Natural killer cell (primary cell): Measurements from ENCODE around the gene ZNF502. TPM values are rescaled to one million over a fixed set of nuclear protein-coding genes. Genes with fewer than 3 reads are reported as not detected.

ENCODE experiments used
- ATAC-seq, 3 donors: fragments of 150-1000 bp in 2 of 3; fragments of 200-7000 bp in 1 of 3; cut with Tn5 transposase; 1 replicate in 1 of 3; 2 replicates in 2 of 3; pipeline ENCODE4 v1.10.0; 2021; ENCODE audit warnings: mild to moderate bottlenecking in 2 of 3, moderate library complexity in 2 of 3
- DNase-seq, 2 donors: peaks; one replicate each; pipeline versions ENCODE4 v3.0.0 to v3.0.0-alpha.2; 2013 to 2021; ENCODE audit warnings: mixed read lengths in 1 of 2
- H3K27ac ChIP-seq: one replicate; pipeline ENCODE4 v1.5.1; 2013; ENCODE audit warnings: mild to moderate bottlenecking, low read length
- H3K27me3 ChIP-seq: one replicate; pipeline ENCODE4 v1.6.1; 2013; ENCODE audit warnings: low read length; ENCODE audit not compliant: control insufficient read depth, insufficient read depth
- H3K36me3 ChIP-seq: one replicate; pipeline ENCODE4 v1.6.1; 2013; ENCODE audit warnings: low read length; ENCODE audit not compliant: control insufficient read depth, insufficient read depth
- H3K4me1 ChIP-seq: one replicate; pipeline ENCODE4 v1.6.1; 2013; ENCODE audit warnings: low read length; ENCODE audit not compliant: control insufficient read depth, insufficient read depth
- H3K4me3 ChIP-seq: one replicate; pipeline ENCODE4 v1.5.1; 2013; ENCODE audit warnings: low read length
- H3K9me3 ChIP-seq: one replicate; pipeline ENCODE4 v1.6.1; 2013; ENCODE audit warnings: low read length; ENCODE audit not compliant: control insufficient read depth, insufficient read depth
- H3K27ac Mint-ChIP-seq, 2 donors: one replicate each; pipeline ENCODE4 v1.8.0; 2022; ENCODE audit warnings: mild to moderate bottlenecking in 2 of 2, mixed read lengths in 2 of 2, moderate library complexity in 1 of 2
- H3K27me3 Mint-ChIP-seq, 2 donors: one replicate each; pipeline ENCODE4 v1.8.0; 2022; ENCODE audit warnings: low read depth in 2 of 2, mixed read lengths in 2 of 2
- H3K36me3 Mint-ChIP-seq: one replicate; pipeline ENCODE4 v1.8.0; 2022; ENCODE audit warnings: mixed read lengths
- H3K4me1 Mint-ChIP-seq, 2 donors: one replicate each; pipeline ENCODE4 v1.8.0; 2022; ENCODE audit warnings: mixed read lengths in 2 of 2
- H3K4me3 Mint-ChIP-seq: one replicate; pipeline ENCODE4 v1.8.0; 2022; ENCODE audit warnings: mild to moderate bottlenecking, moderate library complexity, mixed read lengths
- H3K9me3 Mint-ChIP-seq, 2 donors: one replicate each; pipeline ENCODE4 v1.8.0; 2022; ENCODE audit warnings: mixed read lengths in 2 of 2
- WGBS: methylation state at CpG from one replicate; pipeline ENCODE4 v1.1.7; 2013; ENCODE audit warnings: missing lambda C conversion rate; ENCODE audit not compliant: insufficient coverage; 5-methylcytosine and 5-hydroxymethylcytosine counted together
- intact Hi-C: fragments of 100-400 bp; cut with micrococcal nuclease; formaldehyde crosslinking; loops from one replicate; pipeline ENCODE4 v1.14.2; 2022
- total RNA-seq, 4 donors: library from RNA; stranded (reverse); fragments of 120-200 nt in 1 of 4; gene quantifications; one replicate each; pipeline versions ENCODE4 v1.2.3 to v1.2.4, GENCODE V29; 2013 to 2022
- TF ChIP-seq, protein P1 (sequence below): fragments of 200-600 bp; IDR thresholded peaks from one replicate; pipeline ENCODE4 v1.8.0; 2022; ENCODE audit warnings: antibody characterized with exemption

The ZNF502 gene
- total RNA-seq, 3 donors from 2014 or later (not counting 1 experiment from before 2014, with no cell fraction given): 2.8 to 7.0 (median 4.4) TPM

DNA sequence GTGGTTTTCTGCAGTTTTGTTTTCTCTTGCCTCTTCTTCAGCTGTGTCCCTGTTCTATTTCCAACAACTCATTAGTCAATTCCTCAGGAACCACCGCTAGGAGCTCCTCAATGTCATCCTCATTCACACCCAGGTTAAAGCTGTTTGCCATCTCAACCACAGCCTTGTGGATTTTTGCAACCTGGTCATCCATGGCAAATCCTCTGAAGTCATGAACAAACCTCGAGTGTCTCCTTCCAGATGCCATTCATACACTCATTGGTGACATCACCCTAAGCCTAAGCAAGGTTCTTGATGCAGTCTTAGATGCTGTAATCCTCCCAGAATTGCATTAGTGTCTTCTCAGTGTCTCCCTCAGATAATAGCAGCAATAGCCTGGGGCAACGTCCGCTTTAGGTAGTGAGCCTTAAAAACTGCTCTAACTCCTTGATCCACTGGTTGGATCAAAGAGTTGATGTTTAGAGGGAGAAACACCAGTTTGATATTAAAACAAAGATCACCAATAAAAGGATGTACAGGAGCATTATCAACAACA, 31.5 kb upstream of the ZNF502 start:
- H3K4me3 ChIP-seq: no peak overlapping the region
- no peaks in the 10 kb centered on the region for H3K27me3 ChIP-seq
- H3K27me3 Mint-ChIP-seq: no peaks in the 10 kb centered on the region
- peaks cover 3 to 4% of the 10 kb centered on the region in 2 donors for H3K9me3 Mint-ChIP-seq
- no peak overlapping the region for H3K4me3 Mint-ChIP-seq
- TF ChIP-seq, protein P1, sequence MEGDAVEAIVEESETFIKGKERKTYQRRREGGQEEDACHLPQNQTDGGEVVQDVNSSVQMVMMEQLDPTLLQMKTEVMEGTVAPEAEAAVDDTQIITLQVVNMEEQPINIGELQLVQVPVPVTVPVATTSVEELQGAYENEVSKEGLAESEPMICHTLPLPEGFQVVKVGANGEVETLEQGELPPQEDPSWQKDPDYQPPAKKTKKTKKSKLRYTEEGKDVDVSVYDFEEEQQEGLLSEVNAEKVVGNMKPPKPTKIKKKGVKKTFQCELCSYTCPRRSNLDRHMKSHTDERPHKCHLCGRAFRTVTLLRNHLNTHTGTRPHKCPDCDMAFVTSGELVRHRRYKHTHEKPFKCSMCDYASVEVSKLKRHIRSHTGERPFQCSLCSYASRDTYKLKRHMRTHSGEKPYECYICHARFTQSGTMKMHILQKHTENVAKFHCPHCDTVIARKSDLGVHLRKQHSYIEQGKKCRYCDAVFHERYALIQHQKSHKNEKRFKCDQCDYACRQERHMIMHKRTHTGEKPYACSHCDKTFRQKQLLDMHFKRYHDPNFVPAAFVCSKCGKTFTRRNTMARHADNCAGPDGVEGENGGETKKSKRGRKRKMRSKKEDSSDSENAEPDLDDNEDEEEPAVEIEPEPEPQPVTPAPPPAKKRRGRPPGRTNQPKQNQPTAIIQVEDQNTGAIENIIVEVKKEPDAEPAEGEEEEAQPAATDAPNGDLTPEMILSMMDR: no peak
- no peak overlapping the region for H3K27ac ChIP-seq
- no peak overlapping the region for H3K27ac Mint-ChIP-seq
- 100% methylated on average over 2 of the region's 4 CpGs for WGBS
- H3K4me1 Mint-ChIP-seq: peaks cover 18 to 21% of the 10 kb centered on the region in 2 donors
- H3K4me1 ChIP-seq: peaks cover 9% of the 10 kb centered on the region
- DNase-seq (no peak), ATAC-seq (no peak)
- H3K36me3 Mint-ChIP-seq: peaks cover 16% of the 10 kb centered on the region
- intact Hi-C loops: no loop called here
- peaks cover 11% of the 10 kb centered on the region for H3K9me3 ChIP-seq
- H3K36me3 ChIP-seq: no peaks in the 10 kb centered on the region

DNA sequence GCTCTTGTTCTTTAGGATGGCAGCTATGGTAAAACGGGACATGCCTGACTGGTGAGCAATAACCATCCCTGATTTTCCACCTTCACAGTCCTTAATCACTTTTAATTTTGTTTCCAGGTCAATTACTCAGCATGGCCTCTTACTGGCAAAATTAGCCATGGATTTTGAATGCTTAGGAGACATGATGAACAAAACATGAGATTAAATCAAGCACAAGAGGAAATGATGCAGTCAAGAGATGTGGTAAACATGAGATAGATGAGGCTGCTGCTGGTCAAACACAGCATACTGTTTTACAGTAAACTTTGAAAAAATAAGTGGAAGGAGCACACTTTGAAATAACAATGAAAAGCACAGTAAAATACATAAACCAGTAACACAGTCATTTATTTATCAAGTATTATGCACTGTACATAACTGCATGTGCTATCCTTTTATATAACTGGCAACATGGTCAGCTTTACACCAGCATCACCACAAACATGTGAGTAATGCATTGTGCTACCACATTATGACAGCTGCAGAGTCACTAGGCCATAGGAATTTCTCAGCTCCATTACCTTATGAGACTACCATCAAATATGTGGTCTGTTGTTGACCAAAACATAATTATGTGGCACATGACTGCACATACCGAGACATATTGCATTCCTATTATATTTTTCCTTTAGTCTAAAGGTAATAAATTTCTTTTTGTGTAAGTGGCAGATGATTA, 30.1 kb upstream of the ZNF502 start:
- intact Hi-C loops: no loop called here
- peaks cover 6 to 8% of the 10 kb centered on the region in 2 donors for H3K9me3 Mint-ChIP-seq
- H3K27ac Mint-ChIP-seq: no peak overlapping the region
- ATAC-seq (no peak), DNase-seq (no peak)
- H3K4me3 Mint-ChIP-seq: no peak overlapping the region
- H3K36me3 Mint-ChIP-seq: peaks cover 23% of the 10 kb centered on the region
- H3K4me1 ChIP-seq: peaks cover 9% of the 10 kb centered on the region
- 94% methylated on average over 1 of the region's 2 CpGs for WGBS
- peaks cover 10% of the 10 kb centered on the region for H3K9me3 ChIP-seq
- no peaks in the 10 kb centered on the region for H3K36me3 ChIP-seq
- peaks cover 18 to 21% of the 10 kb centered on the region in 2 donors for H3K4me1 Mint-ChIP-seq
- TF ChIP-seq, protein P1: no peak
- no peak overlapping the region for H3K4me3 ChIP-seq
- no peaks in the 10 kb centered on the region for H3K27me3 ChIP-seq
- H3K27ac ChIP-seq: no peak overlapping the region
- H3K27me3 Mint-ChIP-seq: peaks cover 2 to 6% of the 10 kb centered on the region in 2 donors

DNA sequence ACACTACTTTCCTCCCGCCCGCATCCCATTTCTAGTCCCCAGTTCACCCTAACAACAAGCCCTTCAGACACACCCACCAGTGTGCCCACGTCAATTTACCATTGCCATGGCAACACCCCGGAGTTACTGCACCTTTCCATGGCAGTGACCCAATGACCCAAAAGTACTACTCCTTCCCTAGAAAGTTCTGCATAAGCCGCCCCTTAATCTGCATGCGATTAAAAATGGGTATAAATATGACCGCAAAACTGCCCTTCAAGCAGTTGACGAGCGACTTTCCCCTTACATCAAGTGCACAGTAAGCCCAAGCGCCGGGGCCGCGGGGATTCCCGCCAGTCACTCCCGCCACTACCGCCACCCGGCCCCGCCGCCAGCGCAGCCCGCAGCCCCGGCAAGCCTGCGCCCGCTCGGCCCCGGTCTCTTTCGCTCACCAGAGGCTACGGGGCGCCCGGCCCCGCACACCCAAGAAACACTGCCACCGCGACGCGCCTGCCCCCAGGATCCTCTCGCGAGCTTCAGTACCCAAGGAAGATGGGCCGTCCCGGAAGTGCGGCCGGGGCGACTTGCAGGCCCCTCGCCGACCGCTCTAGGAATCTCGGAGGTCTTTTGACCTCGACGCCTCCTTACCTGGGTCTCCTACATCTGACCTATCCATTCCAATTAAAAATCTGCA, 27.2 kb upstream of the ZNF502 start:
- ATAC-seq (peak; percentile 75 to 91 (median 83)), DNase-seq (peak; percentile 61 to 68)
- H3K27me3 ChIP-seq: no peaks in the 10 kb centered on the region
- WGBS: 3% methylated on average over 46 of the region's 48 CpGs
- intact Hi-C loops: loop anchor here (1.0 kb wide), 2 partner anchors 37 to 76 kb away; partner anchors contain the start of genes KIAA1143, KIF15 and ZNF35
- peaks cover 5 to 6% of the 10 kb centered on the region in 2 donors for H3K9me3 Mint-ChIP-seq
- H3K4me3 ChIP-seq: peak overlapping the region; percentile 41
- peak overlapping the region; percentile 5 for H3K27ac ChIP-seq
- peaks cover 9% of the 10 kb centered on the region for H3K4me1 ChIP-seq
- TF ChIP-seq, protein P1: no peak
- H3K36me3 ChIP-seq: no peaks in the 10 kb centered on the region
- peaks cover 18 to 21% of the 10 kb centered on the region in 2 donors for H3K4me1 Mint-ChIP-seq
- peaks cover 10% of the 10 kb centered on the region for H3K9me3 ChIP-seq
- H3K4me3 Mint-ChIP-seq: peak overlapping the region; percentile 85
- peaks cover 16 to 25% of the 10 kb centered on the region in 2 donors for H3K27me3 Mint-ChIP-seq
- peak overlapping the region; percentile 76 to 86 for H3K27ac Mint-ChIP-seq
- H3K36me3 Mint-ChIP-seq: peaks cover 23% of the 10 kb centered on the region
